ENCODE results near the gene FBN2. TPM values are rescaled to one million over a fixed set of nuclear protein-coding genes. Genes with fewer than 3 reads are reported as not detected.

FBN2 gene
- 12.6 to 23.1 TPM (median 18.3 TPM) in 5 replicates for total RNA-seq (2022; extraction: Qiagen RNA extraction)

DNA sequence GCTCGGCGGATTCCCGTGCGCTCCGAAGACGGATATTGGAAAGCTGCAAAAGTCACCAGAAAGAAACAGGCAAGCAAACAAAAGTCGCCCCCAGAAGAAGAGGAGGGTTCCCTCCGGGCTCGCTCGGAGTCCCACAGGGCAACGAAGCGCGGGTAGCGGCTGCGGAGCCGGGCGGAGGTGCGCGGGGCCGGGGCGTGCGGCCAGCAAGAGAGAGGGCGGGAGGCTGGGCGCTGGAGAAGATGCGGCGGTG is at the start of gene FBN2:
Gene FBN2 (minus strand): TSS at position 246 of the 250 bp plus-strand sequence. CDS start 642 bp downstream, outside the sequence.

Measured in A549 treated with Hydrocortisone at 1 μM for 4 hours (cell line).